Inflammatory macrophage (primary cell): ENCODE data around the gene CPAMD8.
"Not testable (repeated sequence)": the region's sequence is repeated elsewhere in the genome, so short reads cannot be mapped to it uniquely, and the experiment has no call there.

Experiments
- DNase-seq, 2 donors: peaks; one replicate each; pipeline ENCODE4 v3.0.0-alpha.2; 2020 to 2022

Gene CPAMD8

GRCh38 chr19:17037966-17038500 is 11.4 kb upstream of the CPAMD8 start:
- no peak for DNase-seq

- no peak for DNase-seq
Measured at GRCh38 chr19:17037184-17037583, 10.6 kb upstream of the CPAMD8 start.

- DNase-seq, result no peak
Measured at GRCh38 chr19:17036640-17037039, 10.0 kb upstream of the CPAMD8 start.

- DNase-seq, result peak; percentile 85 to 89
Measured at GRCh38 chr19:17035842-17036424, 9.3 kb upstream of the CPAMD8 start.

- DNase-seq, result no peak
Measured at GRCh38 chr19:17031741-17032140, 5.1 kb upstream of the CPAMD8 start.

- DNase-seq, result no peak
Measured at GRCh38 chr19:17027535-17027975, 945 bp upstream of the CPAMD8 start.

- peak; percentile 50 to 53 for DNase-seq
Measured at GRCh38 chr19:17025991-17026658, 485 bp downstream of the CPAMD8 start.

GRCh38 chr19:17025361-17025760 is 1.2 kb downstream of the CPAMD8 start:
- DNase-seq, result no peak

GRCh38 chr19:17024941-17025340 is 1.7 kb downstream of the CPAMD8 start:
- not testable (repeated sequence) for DNase-seq

GRCh38 chr19:17023805-17024204 is 2.8 kb downstream of the CPAMD8 start:
- DNase-seq, result no peak

- DNase-seq, result no peak
Measured at GRCh38 chr19:17022738-17023137, 3.9 kb downstream of the CPAMD8 start.

- peak; percentile 88 to 90 for DNase-seq
Measured at GRCh38 chr19:17021793-17022590, 4.6 kb downstream of the CPAMD8 start.

GRCh38 chr19:17021328-17021727 is 5.3 kb downstream of the CPAMD8 start:
- no peak for DNase-seq

GRCh38 chr19:17020823-17021222 is 5.8 kb downstream of the CPAMD8 start:
- peak; percentile 23 to 24 for DNase-seq

GRCh38 chr19:17020385-17020784 is 6.2 kb downstream of the CPAMD8 start:
- no peak for DNase-seq

- not testable (repeated sequence) for DNase-seq
Measured at GRCh38 chr19:17014212-17014861, 12.3 kb downstream of the CPAMD8 start.

- DNase-seq, result no peak
Measured at GRCh38 chr19:17011485-17011884, 15.1 kb downstream of the CPAMD8 start.

GRCh38 chr19:17006579-17006978 is 20.0 kb downstream of the CPAMD8 start:
- no peak for DNase-seq

GRCh38 chr19:17005000-17005399 is 21.6 kb downstream of the CPAMD8 start:
- DNase-seq, result no peak

- no peak for DNase-seq
Measured at GRCh38 chr19:17004386-17004785, 22.2 kb downstream of the CPAMD8 start.

- DNase-seq, result no peak
Measured at GRCh38 chr19:17002455-17002854, 24.2 kb downstream of the CPAMD8 start.

- no peak for DNase-seq
Measured at GRCh38 chr19:17001603-17002183, 24.9 kb downstream of the CPAMD8 start.
